ENCODE data around the gene CYTH2. TPM values are rescaled to one million over a fixed set of nuclear protein-coding genes. Genes with fewer than 3 reads are reported as not detected.
A peak's percentile ranks its signal among the peaks of the same experiment; 100 is the strongest.
"Not testable (repeated sequence)": the region's sequence is repeated elsewhere in the genome, so short reads cannot be mapped to it uniquely, and the experiment has no call there.

Gene CYTH2
- total RNA-seq, 1 donor from 2014 or later, result 42.0 TPM

GRCh38 chr19:48477067-48477685 lies 8.0 kb downstream of the CYTH2 start:
- no peak for DNase-seq (ENCODE audit: low read depth in 2 of 2)

- DNase-seq (ENCODE audit: low read depth in 2 of 2), result no peak
Observed at GRCh38 chr19:48477698-48478338, 8.6 kb downstream of the CYTH2 start.

- DNase-seq (ENCODE audit: low read depth in 2 of 2), result no peak
Observed at GRCh38 chr19:48478339-48479256, 9.4 kb downstream of the CYTH2 start.

GRCh38 chr19:48479686-48480085 lies 10.5 kb downstream of the CYTH2 start:
- no peak for DNase-seq (ENCODE audit: low read depth in 2 of 2)

- DNase-seq (ENCODE audit: low read depth in 2 of 2), result peak in 1 of 2 donors; percentile 43
Observed at GRCh38 chr19:48480183-48480557, 11.0 kb downstream of the CYTH2 start.

- DNase-seq (ENCODE audit: low read depth in 2 of 2), result peak in 1 of 2 donors; percentile 47
Observed at GRCh38 chr19:48480558-48481500, 11.7 kb downstream of the CYTH2 start.

GRCh38 chr19:48481846-48482639 lies 12.9 kb downstream of the CYTH2 start:
- DNase-seq (ENCODE audit: low read depth in 2 of 2), result no peak

GRCh38 chr19:48483301-48483700 lies 14.1 kb downstream of the CYTH2 start:
- no peak for DNase-seq (ENCODE audit: low read depth in 2 of 2)

- DNase-seq (ENCODE audit: low read depth in 2 of 2), result no peak
Observed at GRCh38 chr19:48484247-48484893, 15.2 kb downstream of the CYTH2 start.

- DNase-seq (ENCODE audit: low read depth in 2 of 2), result no peak
Observed at GRCh38 chr19:48484931-48485612, 15.9 kb downstream of the CYTH2 start.

GRCh38 chr19:48486706-48487105 lies 17.5 kb downstream of the CYTH2 start:
- not testable (repeated sequence) for DNase-seq (ENCODE audit: low read depth in 2 of 2)

- DNase-seq (ENCODE audit: low read depth in 2 of 2), result no peak
Observed at GRCh38 chr19:48487544-48487943, 18.4 kb downstream of the CYTH2 start.

GRCh38 chr19:48487948-48488347 lies 18.8 kb downstream of the CYTH2 start:
- DNase-seq (ENCODE audit: low read depth in 2 of 2), result peak in 1 of 2 donors; percentile 53

- not testable (repeated sequence) for DNase-seq (ENCODE audit: low read depth in 2 of 2)
Observed at GRCh38 chr19:48488478-48488877, 19.3 kb downstream of the CYTH2 start.

GRCh38 chr19:48489608-48490216 lies 20.5 kb downstream of the CYTH2 start:
- peak in 1 of 2 donors; percentile 65 for DNase-seq (ENCODE audit: low read depth in 2 of 2)

- DNase-seq (ENCODE audit: low read depth in 2 of 2), result no peak
Observed at GRCh38 chr19:48490981-48491792, 22.0 kb downstream of the CYTH2 start.

GRCh38 chr19:48491793-48492123 lies 22.6 kb downstream of the CYTH2 start:
- DNase-seq (ENCODE audit: low read depth in 2 of 2), result no peak
